Erythroblast (primary cell): Measurements from ENCODE around the gene ENOX1.

Experiments
- GATA1 ChIP-seq: IDR thresholded peaks from 2 replicates; pipeline ENCODE4 v1.6.1; 2011; ENCODE audit warnings: low read depth, mild to moderate bottlenecking, control low read depth, low read length, moderate library complexity
- POLR2A ChIP-seq: IDR thresholded peaks from 2 replicates; pipeline ENCODE4 v1.6.1; 2011; ENCODE audit warnings: mild to moderate bottlenecking, low read length

DNA sequence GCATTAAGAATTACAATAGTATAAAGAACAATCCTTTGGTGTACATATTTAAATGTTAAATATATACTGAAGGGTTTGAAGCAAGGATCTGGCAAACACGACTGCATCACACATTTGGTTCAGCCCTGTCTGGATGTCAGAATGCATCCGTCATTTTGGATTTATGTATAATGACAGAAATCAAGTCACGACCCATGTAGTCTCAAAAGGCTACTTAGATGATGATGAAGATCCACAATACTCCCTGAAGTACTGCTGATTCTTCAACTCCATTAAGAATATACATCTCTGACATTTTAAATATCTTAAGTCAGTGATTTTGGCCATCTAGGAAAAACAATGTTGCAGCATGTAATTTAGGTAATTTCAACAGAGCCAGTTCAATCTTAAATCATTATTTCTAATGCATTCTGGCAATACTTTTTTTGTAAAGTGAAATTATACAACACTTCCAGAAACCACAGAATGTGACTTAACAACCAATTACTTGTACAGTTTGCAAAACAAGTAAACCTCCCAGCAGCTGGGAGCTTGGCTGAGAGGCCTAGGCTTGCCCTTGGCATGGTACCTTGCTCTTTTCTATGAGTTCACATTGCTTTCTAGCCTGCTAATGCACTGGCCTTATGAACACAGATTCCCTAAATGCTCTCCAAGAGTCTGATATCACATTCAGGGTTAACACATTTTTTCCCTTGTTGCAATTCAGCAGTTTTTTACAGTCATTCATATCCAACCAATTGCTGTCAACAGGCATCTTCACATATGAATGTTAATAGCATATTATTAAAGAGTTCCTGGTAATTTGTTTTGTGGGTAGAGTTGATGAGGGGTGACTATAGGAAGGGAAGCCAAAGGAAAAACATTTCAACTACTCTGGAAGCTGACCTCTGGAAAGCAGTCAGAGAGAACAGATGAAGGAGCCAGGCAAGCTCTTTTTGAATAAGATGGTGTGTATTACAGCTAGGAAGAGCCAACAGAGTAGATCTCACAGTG is 175.2 kb downstream of the ENOX1 start:
- TF ChIP-seq POLR2A (no peak), GATA1 (no peak)
